Heart left ventricle (tissue), 16 donors: ENCODE data around the gene INSRR. TPM values are rescaled to one million over a fixed set of nuclear protein-coding genes. Genes with fewer than 3 reads are reported as not detected.
A peak's percentile ranks its signal among the peaks of the same experiment; 100 is the strongest.

ENCODE experiments used
- ATAC-seq, 4 donors: fragments of 200-7000 bp; cut with Tn5 transposase; one replicate each; pipeline ENCODE4 v1.9.1; 2020 to 2022; ENCODE audit warnings: moderate library complexity in 4 of 4, mild to moderate bottlenecking in 3 of 4, moderate number of reproducible peaks in 1 of 4
- DNase-seq, 5 donors: peaks; one replicate each; pipeline ENCODE4 v3.0.0-alpha.2; 2020
- H3K27ac ChIP-seq, 12 donors: fragments of 200-600 bp; sonication (generic) in 4 of 12; one replicate each; pipeline versions ENCODE4 v1.5.0 to v1.8.0; 2016 to 2022; ENCODE audit warnings: mild to moderate bottlenecking in 2 of 12
- H3K27me3 ChIP-seq, 9 donors: fragments of 200-600 bp; sonication (generic) in 2 of 9; one replicate each; pipeline versions ENCODE4 v1.5.1 to v1.8.0; 2016 to 2022; ENCODE audit warnings: mild to moderate bottlenecking in 3 of 9
- H3K36me3 ChIP-seq, 9 donors: fragments of 200-600 bp; sonication (generic) in 2 of 9; one replicate each; pipeline versions ENCODE4 v1.5.0 to v1.8.0; 2018 to 2022; ENCODE audit warnings: mild to moderate bottlenecking in 2 of 9
- H3K4me1 ChIP-seq, 12 donors: fragments of 200-600 bp; sonication (generic) in 4 of 12; one replicate each; pipeline versions ENCODE4 v1.5.0 to v1.8.0; 2016 to 2022; ENCODE audit warnings: mild to moderate bottlenecking in 3 of 12
- H3K4me3 ChIP-seq, 12 donors: fragments of 200-600 bp; sonication (generic) in 4 of 12; one replicate each; pipeline versions ENCODE4 v1.5.0 to v1.8.0; 2017 to 2022; ENCODE audit warnings: mild to moderate bottlenecking in 9 of 12, moderate library complexity in 4 of 12
- H3K9me3 ChIP-seq, 12 donors: fragments of 200-600 bp; sonication (generic) in 4 of 12; one replicate each; pipeline versions ENCODE4 v1.5.0 to v1.8.0; 2016 to 2022; ENCODE audit warnings: mild to moderate bottlenecking in 1 of 12
- CTCF ChIP-seq, 12 donors: fragments of 200-600 bp; sonication (generic) in 4 of 12; IDR thresholded peaks; one replicate each; pipeline versions ENCODE4 v1.5.0 to v1.8.0; 2018 to 2022; ENCODE audit warnings: antibody characterized with exemption in 12 of 12, mild to moderate bottlenecking in 5 of 12
- POLR2A ChIP-seq, 2 donors: fragments of 450-650 bp; IDR thresholded peaks; one replicate each; pipeline ENCODE4 v1.6.1; 2017; ENCODE audit warnings: antibody characterized with exemption in 2 of 2, mild to moderate bottlenecking in 2 of 2, moderate library complexity in 2 of 2
- WGBS, 4 donors: extraction: QIAGEN DNeasy Blood & Tissue Kit in 2 of 4; methylation state at CpG; one replicate each; pipeline versions ENCODE4 v1.1.5 to v1.1.7; 2013 to 2018; 5-methylcytosine and 5-hydroxymethylcytosine counted together
- intact Hi-C, 10 donors: fragments of 100-400 bp; cut with DNase I; formaldehyde crosslinking; loops; one replicate each; pipeline versions ENCODE4 v1.11.1 to v1.14.2; 2022
- polyA plus RNA-seq, 2 donors: library from polyadenylated mRNA; stranded (reverse); fragments of 200-250 nt; gene quantifications; one replicate each; pipeline ENCODE4 v1.2.3, GENCODE V29; 2013
- total RNA-seq, 9 donors: library from RNA; depleted of rRNA in 2 of 9; stranded (reverse); fragments of >200 nt in 2 of 9; fragmentation: NEBNext Ultra II Directional in 3 of 9; extraction: Animal tissue kit (Norgen Biotek cat#: 25700) in 3 of 9; gene quantifications; one replicate each; pipeline versions ENCODE4 v1.1.0 to v1.2.4, GENCODE V29; 2016 to 2023
- donor health status: ischemic (EF 13 %, LVEDD 7.1; RV severe dilation, severe dysfunction).
- donor health status: healthy with polysubstance abuse.
- donor health status: DM: no; HTN: yes; CAD: no.
- donor health status: DM: no; HTN: no; CAD: no.
- donor health status: ischemic (EF 25% LVEDD 6.9; RV normal size, moderate dysfunction).
- donor health status: ischemic (EF 25% LVEDD 5.7; RV mildly dilated, moderate dysfunction).
- donor health status: healthy.
- donor health status: DM: yes; HTN: yes; CAD: no.
- donor health status: ischemic (EF 35%, LVEDD 5.7; RV mildly dilated, moderate dysfunction).
- donor health status: nonischemic (EF 11% LVEDD 7.7; RV severe dilation, severe dysfunction).
- donor health status: DM: yes; HTN: yes; CAD: no.
- donor health status: PGD.
- donor health status: ischemic (EF 29% LVEDD 5.4; RV normal size, mild dysfunction).
- donor health status: nonischemic (EF 23%, LVEDD 6.1; RV moderate dilation, normal function).

Gene INSRR
- total and polyA plus RNA-seq, 11 donors, result 0.07 to 0.42 (median 0.12) TPM; not detected in 3

- ATAC-seq (no peak), DNase-seq (peak in 1 of 5 donors; percentile 63)
- Histone ChIP-seq H3K36me3 (peaks cover 0 to 9% (median 0%) of the 10 kb centered on the region in 9 donors), H3K4me3 (no peak overlapping the region), H3K4me1 (peaks cover 3 to 100% (median 84%) of the 10 kb centered on the region in 12 donors), H3K27me3 (peaks cover 0 to 3% (median 0%) of the 10 kb centered on the region in 9 donors), H3K27ac (peak overlapping the region in 4 of 12 donors; percentile 40 to 99 (median 88)), H3K9me3 (no peaks in the 10 kb centered on the region)
- 50 to 54% (median 53%) methylated on average over 12 of the region's 12 CpGs for WGBS, 4 donors
- intact Hi-C loops, result loop anchor here in 1 of 10 donors (10.0 kb wide), 1 partner anchor 215 kb away; no protein-coding TSS in a partner anchor
- TF ChIP-seq POLR2A (IDR thresholded peaks at IDR 0.05) (no peak), CTCF (IDR thresholded peaks at IDR 0.05) (no peak)
Observed at GRCh38 chr1:156899956-156900718, 41.2 kb upstream of the INSRR start.

- ATAC-seq (no peak), DNase-seq (peak in 1 of 5 donors; percentile 37)
- 69 to 78% (median 75%) methylated on average over 12 of the region's 12 CpGs for WGBS, 4 donors
- peaks cover 3 to 100% (median 84%) of the 10 kb centered on the region in 12 donors for H3K4me1 ChIP-seq
- no peaks in the 10 kb centered on the region for H3K36me3 ChIP-seq
- no peaks in the 10 kb centered on the region for H3K9me3 ChIP-seq
- H3K27me3 ChIP-seq, result peaks cover 0 to 8% (median 0%) of the 10 kb centered on the region in 9 donors
- H3K4me3 ChIP-seq, result peak overlapping the region in 6 of 12 donors; percentile 10 to 44 (median 32)
- no peak for TF ChIP-seq POLR2A (IDR thresholded peaks at IDR 0.05)
- no peak for TF ChIP-seq CTCF (IDR thresholded peaks at IDR 0.05)
- intact Hi-C loops, result loop anchor here in 1 of 10 donors (10.0 kb wide), 1 partner anchor 214 kb away; no protein-coding TSS in a partner anchor
- H3K27ac ChIP-seq, result peak overlapping the region in 10 of 12 donors; percentile 61 to 99 (median 90)
Observed at GRCh38 chr1:156898971-156899664, 40.2 kb upstream of the INSRR start.

- Histone ChIP-seq H3K27me3 (peaks cover 0 to 18% (median 0%) of the 10 kb centered on the region in 9 donors), H3K4me1 (peaks cover 3 to 96% (median 77%) of the 10 kb centered on the region in 12 donors), H3K36me3 (no peaks in the 10 kb centered on the region), H3K9me3 (no peaks in the 10 kb centered on the region), H3K27ac (peak overlapping the region; percentile 49 to 99 (median 90)), H3K4me3 (peak overlapping the region in 8 of 12 donors; percentile 10 to 61 (median 32))
- intact Hi-C loops, result loop anchor here in 1 of 10 donors (10.0 kb wide), 1 partner anchor 213 kb away; no protein-coding TSS in a partner anchor
- 25 to 43% (median 37%) methylated on average over 5 to 13 of the region's 13 CpGs for WGBS, 4 donors
- DNase-seq, result peak; percentile 60 to 87 (median 71)
- TF ChIP-seq CTCF (IDR thresholded peaks at IDR 0.05), result no peak
- no peak for TF ChIP-seq POLR2A (IDR thresholded peaks at IDR 0.05)
- ATAC-seq, result peak; percentile 37 to 65 (median 48)
Observed at GRCh38 chr1:156898161-156898566, 39.2 kb upstream of the INSRR start.
